ENCODE measurements around the gene FCAMR. TPM values are rescaled to one million over a fixed set of nuclear protein-coding genes. Genes with fewer than 3 reads are reported as not detected.

The FCAMR gene
- total RNA-seq, 1 donor from 2014 or later: not detected

DNA sequence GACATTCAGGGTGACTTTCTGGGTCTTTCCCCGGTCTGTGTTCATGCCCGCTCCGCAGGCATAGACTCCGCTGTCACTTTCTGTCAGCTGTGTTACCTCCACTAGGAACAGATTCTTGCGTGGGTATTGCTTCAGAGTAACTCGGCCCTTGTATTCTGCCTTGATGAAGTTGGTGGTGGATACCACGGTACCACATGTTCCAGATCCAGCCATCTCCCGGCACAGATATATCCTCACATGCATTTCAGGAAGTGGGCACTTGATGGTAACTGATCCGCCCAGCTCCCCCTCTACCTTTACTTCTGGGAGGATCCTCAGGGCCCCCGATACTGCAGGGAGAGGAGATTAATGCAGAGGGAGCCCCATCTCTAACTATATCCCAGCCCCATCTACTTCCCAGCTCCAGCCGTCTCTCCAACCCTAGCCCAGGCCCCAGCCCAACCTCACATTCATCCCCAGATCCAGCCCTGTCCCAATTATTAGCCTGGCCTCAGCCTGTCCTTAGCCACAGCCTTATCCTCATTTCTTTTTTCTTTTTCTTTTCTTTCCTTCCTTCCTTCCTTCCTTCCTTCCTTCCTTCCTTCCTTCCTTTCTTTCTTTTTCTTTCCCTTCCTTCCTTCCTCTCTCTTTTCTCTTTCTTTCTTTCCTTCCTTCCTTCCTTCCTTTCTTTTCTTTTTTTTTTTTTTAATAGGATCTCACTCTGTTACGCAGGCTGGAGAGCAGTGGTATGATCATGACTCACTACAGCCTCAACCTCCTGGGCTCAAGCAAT is 56.3 kb downstream of the FCAMR start:
- Mint-ChIP-seq H3K27ac (ENCODE audit: unreplicated experiment) (no peak overlapping the region), H3K27me3 (ENCODE audit: unreplicated experiment) (peaks cover 7% of the 10 kb centered on the region), H3K4me3 (ENCODE audit: unreplicated experiment) (no peak overlapping the region), H3K36me3 (ENCODE audit: low read depth, unreplicated experiment) (no peaks in the 10 kb centered on the region), H3K4me1 (ENCODE audit: unreplicated experiment) (peaks cover 1% of the 10 kb centered on the region), H3K9me3 (ENCODE audit: unreplicated experiment) (no peaks in the 10 kb centered on the region)
- TF ChIP-seq, protein P1, sequence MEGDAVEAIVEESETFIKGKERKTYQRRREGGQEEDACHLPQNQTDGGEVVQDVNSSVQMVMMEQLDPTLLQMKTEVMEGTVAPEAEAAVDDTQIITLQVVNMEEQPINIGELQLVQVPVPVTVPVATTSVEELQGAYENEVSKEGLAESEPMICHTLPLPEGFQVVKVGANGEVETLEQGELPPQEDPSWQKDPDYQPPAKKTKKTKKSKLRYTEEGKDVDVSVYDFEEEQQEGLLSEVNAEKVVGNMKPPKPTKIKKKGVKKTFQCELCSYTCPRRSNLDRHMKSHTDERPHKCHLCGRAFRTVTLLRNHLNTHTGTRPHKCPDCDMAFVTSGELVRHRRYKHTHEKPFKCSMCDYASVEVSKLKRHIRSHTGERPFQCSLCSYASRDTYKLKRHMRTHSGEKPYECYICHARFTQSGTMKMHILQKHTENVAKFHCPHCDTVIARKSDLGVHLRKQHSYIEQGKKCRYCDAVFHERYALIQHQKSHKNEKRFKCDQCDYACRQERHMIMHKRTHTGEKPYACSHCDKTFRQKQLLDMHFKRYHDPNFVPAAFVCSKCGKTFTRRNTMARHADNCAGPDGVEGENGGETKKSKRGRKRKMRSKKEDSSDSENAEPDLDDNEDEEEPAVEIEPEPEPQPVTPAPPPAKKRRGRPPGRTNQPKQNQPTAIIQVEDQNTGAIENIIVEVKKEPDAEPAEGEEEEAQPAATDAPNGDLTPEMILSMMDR (IDR thresholded peaks at IDR 0.05; ENCODE audit: unreplicated experiment): no peak
- no peak for DNase-seq (ENCODE audit: low spot score)

DNA sequence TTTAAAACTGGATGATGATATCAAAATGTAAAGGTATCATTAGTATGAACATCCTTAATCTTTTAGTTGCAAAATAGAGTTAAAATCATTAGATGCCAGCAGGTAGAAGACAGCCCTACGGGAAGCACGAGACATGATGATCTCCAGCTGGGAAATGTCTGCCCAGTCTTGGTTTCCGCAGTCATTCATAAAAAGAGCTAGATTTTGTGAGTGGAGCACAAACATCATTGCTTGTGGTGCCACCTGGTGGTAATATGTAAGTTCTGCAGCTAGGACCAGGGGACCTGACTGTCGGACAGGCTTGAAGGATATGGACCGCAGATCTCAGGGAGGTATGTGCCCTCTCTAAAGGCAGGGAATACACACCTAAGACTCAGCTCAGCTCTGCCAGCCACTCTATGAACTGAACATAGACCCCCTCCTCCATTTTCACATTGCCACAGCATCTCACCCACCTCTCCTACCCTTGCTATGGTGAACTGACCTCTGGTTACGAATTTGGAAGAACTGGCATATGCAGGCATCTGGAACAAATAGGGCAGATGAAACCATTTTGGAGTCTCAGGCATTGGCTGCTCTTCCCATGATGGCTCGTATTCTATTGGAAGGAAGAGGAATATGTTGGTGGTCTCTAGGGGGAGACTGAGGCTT is 57.7 kb downstream of the FCAMR start:
- no peak overlapping the region for H3K27ac Mint-ChIP-seq (ENCODE audit: unreplicated experiment)
- TF ChIP-seq, protein P1 (IDR thresholded peaks at IDR 0.05; ENCODE audit: unreplicated experiment): peak; percentile 90
- peaks cover 9% of the 10 kb centered on the region for H3K27me3 Mint-ChIP-seq (ENCODE audit: unreplicated experiment)
- no peak overlapping the region for H3K4me3 Mint-ChIP-seq (ENCODE audit: unreplicated experiment)
- peak; percentile 67 for DNase-seq (ENCODE audit: low spot score)
- no peaks in the 10 kb centered on the region for H3K9me3 Mint-ChIP-seq (ENCODE audit: unreplicated experiment)
- H3K36me3 Mint-ChIP-seq (ENCODE audit: low read depth, unreplicated experiment): no peaks in the 10 kb centered on the region
- H3K4me1 Mint-ChIP-seq (ENCODE audit: unreplicated experiment): peaks cover 9% of the 10 kb centered on the region

DNA sequence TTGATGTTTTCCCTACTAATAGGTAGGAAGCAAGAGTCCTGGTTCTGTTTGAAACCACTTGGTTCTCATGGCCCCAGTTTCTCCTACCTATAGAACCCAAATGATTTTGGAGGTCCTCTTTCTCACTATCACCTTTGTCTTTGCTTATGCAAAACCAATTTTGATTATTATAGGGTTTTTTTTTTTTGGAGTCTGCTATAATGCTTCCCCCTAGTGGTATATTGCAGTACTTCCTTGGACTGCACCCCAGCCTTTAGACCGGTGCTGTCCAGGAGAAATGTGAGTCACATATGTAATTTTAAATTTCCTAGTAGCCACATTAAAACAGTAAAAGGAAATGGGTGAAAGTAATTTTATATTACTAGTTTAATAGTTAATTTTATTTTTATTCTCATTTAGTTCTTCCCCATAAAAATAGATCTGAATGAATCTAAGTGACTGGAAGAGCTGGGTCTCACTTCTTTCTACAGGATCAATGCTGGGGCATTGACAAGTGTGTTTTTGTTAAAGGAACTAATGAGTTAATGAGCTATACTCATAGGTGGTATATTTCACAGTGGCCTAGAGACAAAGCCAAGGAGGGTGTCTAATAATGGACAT is 59.1 kb downstream of the FCAMR start:
- no peaks in the 10 kb centered on the region for H3K36me3 Mint-ChIP-seq (ENCODE audit: low read depth, unreplicated experiment)
- no peak overlapping the region for H3K27ac Mint-ChIP-seq (ENCODE audit: unreplicated experiment)

DNA sequence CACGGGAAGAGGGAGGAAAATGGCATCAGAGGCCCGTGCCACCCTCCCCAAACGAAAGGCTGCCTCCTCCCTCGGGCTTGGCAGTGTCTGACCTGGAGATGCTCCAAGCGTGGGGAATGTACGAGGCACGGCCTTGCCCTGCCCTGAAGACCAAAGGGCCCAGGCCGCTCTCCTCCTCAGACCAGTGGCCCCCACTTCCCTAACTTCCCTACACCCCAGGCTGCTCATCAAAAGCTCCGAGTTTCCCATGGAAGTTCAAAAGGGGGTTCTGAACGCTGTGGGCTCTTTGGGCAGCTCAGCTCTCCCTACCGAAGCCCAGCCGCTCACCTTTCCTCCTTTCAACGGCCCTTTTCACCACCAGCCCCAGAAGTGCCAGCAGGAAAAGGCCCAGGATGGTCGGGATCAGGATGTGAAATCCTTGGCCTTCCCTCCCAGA is 60.4 kb downstream of the FCAMR start:
- peak overlapping the region; percentile 68 for H3K4me3 Mint-ChIP-seq (ENCODE audit: unreplicated experiment)
- H3K9me3 Mint-ChIP-seq (ENCODE audit: unreplicated experiment): no peaks in the 10 kb centered on the region
- H3K27ac Mint-ChIP-seq (ENCODE audit: unreplicated experiment): peak overlapping the region; percentile 22
- peak; percentile 8 for DNase-seq (ENCODE audit: low spot score)
- H3K4me1 Mint-ChIP-seq (ENCODE audit: unreplicated experiment): peaks cover 20% of the 10 kb centered on the region
- no peaks in the 10 kb centered on the region for H3K36me3 Mint-ChIP-seq (ENCODE audit: low read depth, unreplicated experiment)
- TF ChIP-seq, protein P1 (IDR thresholded peaks at IDR 0.05; ENCODE audit: unreplicated experiment): no peak
- peaks cover 13% of the 10 kb centered on the region for H3K27me3 Mint-ChIP-seq (ENCODE audit: unreplicated experiment)

More for the DNA sequence above, 59.1 kb downstream of the FCAMR start:
- peaks cover 9% of the 10 kb centered on the region for H3K27me3 Mint-ChIP-seq (ENCODE audit: unreplicated experiment)
- H3K9me3 Mint-ChIP-seq (ENCODE audit: unreplicated experiment): no peaks in the 10 kb centered on the region
- H3K4me3 Mint-ChIP-seq (ENCODE audit: unreplicated experiment): no peak overlapping the region
- TF ChIP-seq, protein P1 (IDR thresholded peaks at IDR 0.05; ENCODE audit: unreplicated experiment): peak; percentile 94
- H3K4me1 Mint-ChIP-seq (ENCODE audit: unreplicated experiment): peaks cover 13% of the 10 kb centered on the region
- peak; percentile 30 for DNase-seq (ENCODE audit: low spot score)
